CD14-positive monocyte (primary cell): ENCODE results near the gene CDH5. TPM values are rescaled to one million over a fixed set of nuclear protein-coding genes. Genes with fewer than 3 reads are reported as not detected.
A peak's percentile ranks its signal among the peaks of the same experiment; 100 is the strongest.

Source experiments
- DNase-seq, 3 donors: peaks; one replicate each; pipeline ENCODE4 v3.0.0-alpha.2; 2011 to 2022
- H2AFZ ChIP-seq: 2 replicates; pipeline ENCODE4 v1.6.0; 2012; ENCODE audit warnings: mild to moderate bottlenecking, low read depth, low read length, inconsistent platforms; ENCODE audit not compliant: insufficient read depth, poor library complexity, severe bottlenecking
- H3K27ac ChIP-seq, 2 donors: 1 replicate in 1 of 2; 2 replicates in 1 of 2; pipeline ENCODE4 v1.5.1; 2012 to 2013; ENCODE audit warnings: low read length in 2 of 2, control low read depth in 1 of 2, inconsistent platforms in 1 of 2, low read depth in 1 of 2, mild to moderate bottlenecking in 1 of 2
- H3K27me3 ChIP-seq, 2 donors: one replicate each; pipeline versions ENCODE4 v1.6.0 to v1.6.1; 2011 to 2013; ENCODE audit warnings: low read length in 2 of 2; ENCODE audit not compliant: control insufficient read depth in 2 of 2, insufficient read depth in 2 of 2
- H3K36me3 ChIP-seq, 2 donors: replicated peaks in 1 of 2; 1 replicate in 1 of 2; 2 replicates in 1 of 2; pipeline versions ENCODE4 v1.5.1 to v1.6.1; 2012 to 2013; ENCODE audit warnings: low read length in 2 of 2, control low read depth in 1 of 2, inconsistent platforms in 1 of 2, mild to moderate bottlenecking in 1 of 2; ENCODE audit not compliant: insufficient read depth in 2 of 2, control insufficient read depth in 1 of 2
- H3K4me1 ChIP-seq, 2 donors: 1 replicate in 1 of 2; 2 replicates in 1 of 2; pipeline versions ENCODE4 v1.5.1 to v1.6.1; 2012 to 2013; ENCODE audit warnings: low read length in 2 of 2, control low read depth in 1 of 2, inconsistent platforms in 1 of 2, mild to moderate bottlenecking in 1 of 2, moderate library complexity in 1 of 2; ENCODE audit not compliant: insufficient read depth in 2 of 2, control insufficient read depth in 1 of 2
- H3K4me2 ChIP-seq: replicated peaks from 2 replicates; pipeline ENCODE3; 2012; ENCODE audit warnings: low read length, moderate library complexity, mild to moderate bottlenecking; ENCODE audit not compliant: poor library complexity, severe bottlenecking; ENCODE audit errors: extremely low read depth
- H3K4me3 ChIP-seq, 3 experiments: fragments of 200-600 bp in 1 of 3; sonication (generic) in 1 of 3; replicated peaks in 1 of 3; 1 replicate in 2 of 3; 2 replicates in 1 of 3; pipeline ENCODE4 v1.5.1; 2011 to 2013; ENCODE audit warnings: low read length in 3 of 3, mild to moderate bottlenecking in 3 of 3, control low read depth in 2 of 3, low read depth in 2 of 3, inconsistent platforms in 1 of 3, moderate library complexity in 1 of 3
- H3K79me2 ChIP-seq: 2 replicates; pipeline ENCODE4 v1.6.0; 2012; ENCODE audit warnings: mild to moderate bottlenecking, control low read depth, inconsistent platforms, low read length, moderate library complexity; ENCODE audit not compliant: insufficient read depth
- H3K9ac ChIP-seq: 2 replicates; pipeline ENCODE4 v1.6.0; 2017; ENCODE audit warnings: low read length, mild to moderate bottlenecking; ENCODE audit not compliant: insufficient read depth, poor library complexity, severe bottlenecking
- H3K9me3 ChIP-seq, 2 donors: replicated peaks in 1 of 2; 1 replicate in 1 of 2; 2 replicates in 1 of 2; pipeline versions ENCODE4 v1.5.1 to v1.6.1; 2012 to 2013; ENCODE audit warnings: low read length in 2 of 2, control low read depth in 1 of 2; ENCODE audit not compliant: control insufficient read depth in 1 of 2, insufficient read depth in 1 of 2
- H4K20me1 ChIP-seq: 2 replicates; pipeline ENCODE4 v1.6.0; 2012; ENCODE audit warnings: mild to moderate bottlenecking, low read length, control low read depth, moderate library complexity; ENCODE audit not compliant: insufficient read depth
- H3K27ac Mint-ChIP-seq, 7 donors: one replicate each; pipeline ENCODE4 v1.8.0; 2020; ENCODE audit warnings: mild to moderate bottlenecking in 7 of 7, mixed read lengths in 7 of 7, moderate library complexity in 6 of 7, inconsistent platforms in 2 of 7
- H3K27me3 Mint-ChIP-seq, 3 donors: one replicate each; pipeline ENCODE4 v1.8.0; 2021 to 2022; ENCODE audit warnings: low read depth in 3 of 3, mild to moderate bottlenecking in 3 of 3, mixed read lengths in 3 of 3, moderate library complexity in 3 of 3, inconsistent platforms in 1 of 3
- H3K36me3 Mint-ChIP-seq, 2 donors: one replicate each; pipeline ENCODE4 v1.8.0; 2020; ENCODE audit warnings: mixed read lengths in 2 of 2, inconsistent platforms in 1 of 2, mild to moderate bottlenecking in 1 of 2
- H3K4me1 Mint-ChIP-seq: one replicate; pipeline ENCODE4 v1.8.0; 2020; ENCODE audit warnings: mild to moderate bottlenecking, mixed read lengths
- H3K4me3 Mint-ChIP-seq, 2 donors: one replicate each; pipeline ENCODE4 v1.8.0; 2020; ENCODE audit warnings: mild to moderate bottlenecking in 2 of 2, mixed read lengths in 2 of 2, moderate library complexity in 1 of 2
- H3K9me3 Mint-ChIP-seq, 7 donors: one replicate each; pipeline ENCODE4 v1.8.0; 2020 to 2022; ENCODE audit warnings: mixed read lengths in 7 of 7, mild to moderate bottlenecking in 6 of 7, moderate library complexity in 6 of 7, inconsistent platforms in 2 of 7
- CTCF ChIP-seq: fragments of 200-600 bp; IDR thresholded peaks from one replicate; pipeline ENCODE4 v1.8.0; 2022; ENCODE audit warnings: antibody characterized with exemption, mild to moderate bottlenecking
- WGBS: methylation state at CpG from one replicate; pipeline ENCODE4 v1.1.5; 2013; ENCODE audit warnings: missing lambda C conversion rate; ENCODE audit not compliant: insufficient coverage; 5-methylcytosine and 5-hydroxymethylcytosine counted together
- intact Hi-C, 2 donors: fragments of 100-400 bp; cut with micrococcal nuclease; formaldehyde crosslinking; loops; one replicate each; pipeline versions ENCODE4 v1.15.0 to v1.15.1; 2023
- polyA plus RNA-seq, 3 donors: library from polyadenylated mRNA; depleted of rRNA in 1 of 3; unstranded in 2 of 3; stranded (reverse) in 1 of 3; fragments of 300-500 nt in 2 of 3; fragments of >200 nt in 1 of 3; fragmentation: Illumina TruSeq in 2 of 3; gene quantifications; 1 replicate in 2 of 3; 2 replicates in 1 of 3; pipeline ENCODE4 v1.2.3, GENCODE V29; 2012 to 2021

Gene CDH5
- polyA plus RNA-seq, 3 donors = 0.12 to 0.22 TPM; not detected in 1

GRCh38 chr16:66428682-66429251, 62.3 kb downstream of the CDH5 start:
- DNase-seq = no peak
- peak overlapping the region in 1 of 2 donors; percentile 81 for H3K4me3 Mint-ChIP-seq
- Histone ChIP-seq H2AFZ (no peak overlapping the region), H3K27ac (no peak overlapping the region), H3K4me1 (peaks cover 10 to 11% of the 10 kb centered on the region in 2 donors), H3K4me2 (no peak overlapping the region), H3K9me3 (peaks cover 0 to 28% of the 10 kb centered on the region in 2 donors), H3K36me3 (no peaks in the 10 kb centered on the region), H3K9ac (no peak overlapping the region), H3K4me3 (no peak overlapping the region), H3K79me2 (no peaks in the 10 kb centered on the region), H3K27me3 (peaks cover 55 to 82% of the 10 kb centered on the region in 2 donors), H4K20me1 (no peaks in the 10 kb centered on the region)
- peaks cover 0 to 20% (median 10%) of the 10 kb centered on the region in 7 donors for H3K9me3 Mint-ChIP-seq
- WGBS = 28% methylated on average over 8 of the region's 11 CpGs
- H3K4me1 Mint-ChIP-seq = peaks cover 10% of the 10 kb centered on the region
- no peak for TF ChIP-seq CTCF
- intact Hi-C loops = no loop called here
- H3K36me3 Mint-ChIP-seq = peaks cover 3% of the 10 kb centered on the region in 2 donors
- H3K27ac Mint-ChIP-seq = no peak overlapping the region
- peaks cover 78 to 88% (median 79%) of the 10 kb centered on the region in 3 donors for H3K27me3 Mint-ChIP-seq

GRCh38 chr16:66429290-66429962, 62.9 kb downstream of the CDH5 start:
- Histone ChIP-seq H3K36me3 (no peaks in the 10 kb centered on the region), H3K79me2 (no peaks in the 10 kb centered on the region), H3K27ac (no peak overlapping the region), H4K20me1 (no peaks in the 10 kb centered on the region), H3K4me3 (no peak overlapping the region), H3K9me3 (peaks cover 0 to 28% of the 10 kb centered on the region in 2 donors), H3K27me3 (peaks cover 49 to 76% of the 10 kb centered on the region in 2 donors), H3K4me1 (peaks cover 10 to 11% of the 10 kb centered on the region in 2 donors), H3K4me2 (no peak overlapping the region), H2AFZ (no peak overlapping the region), H3K9ac (no peak overlapping the region)
- no peak for DNase-seq
- WGBS = 70% methylated on average over 7 of the region's 9 CpGs
- Mint-ChIP-seq H3K36me3 (peaks cover 3% of the 10 kb centered on the region in 2 donors), H3K9me3 (peaks cover 0 to 20% (median 9%) of the 10 kb centered on the region in 7 donors), H3K4me3 (peak overlapping the region in 1 of 2 donors; percentile 81), H3K27ac (no peak overlapping the region), H3K4me1 (peaks cover 10% of the 10 kb centered on the region), H3K27me3 (peaks cover 73 to 81% (median 76%) of the 10 kb centered on the region in 3 donors)
- TF ChIP-seq CTCF = no peak
- intact Hi-C loops = no loop called here
